IMR-90 (cell line): ENCODE measurements around the gene MID1. TPM values are rescaled to one million over a fixed set of nuclear protein-coding genes. Genes with fewer than 3 reads are reported as not detected.

ENCODE experiments used
- ATAC-seq: fragments of 200-7000 bp; cut with Tn5 transposase; 2 replicates; pipeline ENCODE4 v1.9.1; 2020; ENCODE audit warnings: low read depth, mild to moderate bottlenecking, moderate library complexity
- BruUV-seq: library from RNA; stranded (reverse); fragments of 400-500 nt; replicated peaks from 2 replicates; lab custom pipeline; 2021; lab: Mats Ljungman, UMichigan
- CTCF ChIA-PET: fragments of 300-600 bp; formaldehyde crosslinking; extraction: SDS; loops from one replicate; lab custom pipeline; 2021; ENCODE audit warnings: antibody characterized with exemption; lab: Yijun Ruan, JAX
- POLR2A ChIA-PET: fragments of 300-600 bp; sonication (Branson Sonifier 250); formaldehyde crosslinking; loops from one replicate; lab custom pipeline; 2022; ENCODE audit warnings: antibody characterized with exemption; ENCODE audit not compliant: unreplicated experiment; lab: Charles Lee
- DNase-seq: peaks from one replicate; pipeline ENCODE4 v3.0.0; 2013
- H2AFZ ChIP-seq: replicated peaks from 2 replicates; pipeline ENCODE3; 2013; ENCODE audit warnings: low read length, mild to moderate bottlenecking; ENCODE audit not compliant: poor library complexity
- H2AK5ac ChIP-seq: 2 replicates; pipeline ENCODE4 v1.6.1; 2013; ENCODE audit warnings: low read depth, low read length, inconsistent platforms
- H2AK9ac ChIP-seq: replicated peaks from 2 replicates; pipeline ENCODE3; 2013; ENCODE audit warnings: mild to moderate bottlenecking, low read depth, low read length, moderate library complexity; ENCODE audit not compliant: poor library complexity
- H2BK120ac ChIP-seq: 2 replicates; pipeline ENCODE4 v1.6.1; 2013; ENCODE audit warnings: low read depth, low read length, inconsistent platforms
- H2BK15ac ChIP-seq: 3 replicates; pipeline ENCODE4 v1.6.1; 2013; ENCODE audit warnings: low read depth, low read length, inconsistent platforms
- H2BK20ac ChIP-seq: 2 replicates; pipeline ENCODE4 v1.6.1; 2013; ENCODE audit warnings: low read depth, mild to moderate bottlenecking, inconsistent platforms, low read length, moderate library complexity
- H2BK5ac ChIP-seq: 2 replicates; pipeline ENCODE4 v1.6.1; 2013; ENCODE audit warnings: mild to moderate bottlenecking, low read depth, low read length, inconsistent platforms; ENCODE audit not compliant: poor library complexity, severe bottlenecking
- H3K14ac ChIP-seq: replicated peaks from 2 replicates; pipeline ENCODE4 v1.6.1; 2013; ENCODE audit warnings: low read depth, low read length, inconsistent platforms
- H3K18ac ChIP-seq: 2 replicates; pipeline ENCODE4 v1.6.1; 2013; ENCODE audit warnings: low read depth, low read length, control low read depth
- H3K23ac ChIP-seq: 2 replicates; pipeline ENCODE4 v1.6.1; 2013; ENCODE audit warnings: low read depth, low read length, inconsistent platforms
- H3K27ac ChIP-seq: 2 replicates; pipeline ENCODE4 v1.5.1; 2013; ENCODE audit warnings: mild to moderate bottlenecking, control low read depth, low read length; ENCODE audit not compliant: insufficient read depth
- H3K27me3 ChIP-seq: 2 replicates; pipeline ENCODE4 v1.6.1; 2013; ENCODE audit warnings: low read length; ENCODE audit not compliant: control insufficient read depth, insufficient read depth
- H3K36me3 ChIP-seq: 2 replicates; pipeline ENCODE4 v1.6.1; 2013; ENCODE audit warnings: low read length, mixed read lengths; ENCODE audit not compliant: control insufficient read depth, insufficient read depth
- H3K4ac ChIP-seq: 2 replicates; pipeline ENCODE4 v1.6.1; 2013; ENCODE audit warnings: low read depth, low read length, inconsistent platforms
- H3K4me1 ChIP-seq: 2 replicates; pipeline ENCODE4 v1.6.1; 2013; ENCODE audit warnings: low read length, mixed read lengths; ENCODE audit not compliant: control insufficient read depth, insufficient read depth
- H3K4me2 ChIP-seq: 2 replicates; pipeline ENCODE4 v1.6.1; 2013; ENCODE audit warnings: low read depth, mild to moderate bottlenecking, control low read depth, low read length, moderate library complexity
- H3K4me3 ChIP-seq: 2 replicates; pipeline ENCODE4 v1.5.1; 2013; ENCODE audit warnings: low read depth, mild to moderate bottlenecking, control low read depth, low read length, moderate library complexity; ENCODE audit not compliant: insufficient read depth
- H3K56ac ChIP-seq: 2 replicates; pipeline ENCODE4 v1.6.1; 2013; ENCODE audit warnings: low read length, inconsistent platforms; ENCODE audit not compliant: insufficient read depth; ENCODE audit errors: extremely low read depth
- H3K79me1 ChIP-seq, 2 experiments: 2 replicates each; pipeline ENCODE4 v1.6.1; 2013; ENCODE audit warnings: low read length in 2 of 2, inconsistent platforms in 1 of 2, low read depth in 1 of 2
- H3K9ac ChIP-seq: 2 replicates; pipeline ENCODE4 v1.6.1; 2013; ENCODE audit warnings: low read depth, low read length, control low read depth
- H3K9me1 ChIP-seq: 2 replicates; pipeline ENCODE4 v1.6.1; 2013; ENCODE audit warnings: low read length, inconsistent platforms; ENCODE audit not compliant: insufficient read depth
- H3K9me3 ChIP-seq: 2 replicates; pipeline ENCODE4 v1.6.1; 2013; ENCODE audit warnings: low read length; ENCODE audit not compliant: control insufficient read depth, insufficient read depth
- H4K20me1 ChIP-seq: 2 replicates; pipeline ENCODE4 v1.6.1; 2013; ENCODE audit warnings: low read length, inconsistent platforms; ENCODE audit not compliant: insufficient read depth
- H4K5ac ChIP-seq: 2 replicates; pipeline ENCODE4 v1.6.1; 2013; ENCODE audit warnings: mild to moderate bottlenecking, low read depth, low read length, control low read depth
- H4K8ac ChIP-seq, 2 experiments: 2 replicates each; pipeline ENCODE4 v1.6.1; 2013; ENCODE audit warnings: low read depth in 2 of 2, low read length in 2 of 2, control low read depth in 1 of 2, inconsistent platforms in 1 of 2
- H4K91ac ChIP-seq: 2 replicates; pipeline ENCODE4 v1.6.1; 2013; ENCODE audit warnings: low read depth, low read length, inconsistent platforms; ENCODE audit not compliant: insufficient read depth
- CHD1 ChIP-seq: IDR thresholded peaks from 2 replicates; pipeline ENCODE4 v1.6.1; 2012; ENCODE audit warnings: low read depth, low read length, improper control_type of control experiment
- POLR2A ChIP-seq: IDR thresholded peaks from 2 replicates; pipeline ENCODE4 v1.6.1; 2012; ENCODE audit warnings: mild to moderate bottlenecking, low read depth, low read length
- SMC3 ChIP-seq: fragments of 150-350 bp; IDR thresholded peaks from 2 replicates; pipeline ENCODE4 v1.6.1; 2016; ENCODE audit warnings: low read depth, mild to moderate bottlenecking, antibody characterized with exemption, low read length, moderate library complexity
- WGBS, 2 experiments: methylation state at CpG; one replicate each; pipeline versions ENCODE4 v1.1.5 to v1.1.7; 2013; ENCODE audit warnings: missing lambda C conversion rate in 2 of 2; ENCODE audit not compliant: insufficient read length in 1 of 2; ENCODE audit errors: extremely low coverage in 2 of 2; 5-methylcytosine and 5-hydroxymethylcytosine counted together
- dilution Hi-C: fragments of 300-500 bp; cut with HindIII; formaldehyde crosslinking; loops from one replicate; pipeline ENCODE4 v1.14.3; 2018; ENCODE audit warnings: low sequenced_read_pairs; ENCODE audit not compliant: unreplicated experiment
- in situ Hi-C: fragments of 300-500 bp; cut with MboI; formaldehyde crosslinking; loops from 3 replicates; pipeline ENCODE4 v1.14.3; 2019; ENCODE audit warnings: low sequenced_read_pairs, inconsistent platforms, mixed read lengths
- intact Hi-C: fragments of 100-400 bp; cut with micrococcal nuclease; formaldehyde crosslinking; loops from 2 replicates; pipeline ENCODE4 v1.10.0; 2022
- polyA plus RNA-seq, 3 experiments: library from polyadenylated mRNA; depleted of rRNA; stranded (reverse); fragments of >200 nt; gene quantifications; 2 replicates each; pipeline ENCODE4 v1.2.3, GENCODE V29; 2012; ENCODE audit warnings: low replicate concordance in 1 of 3
- total RNA-seq: library from RNA; depleted of rRNA; stranded (reverse); fragments of >200 nt; gene quantifications from 2 replicates; pipeline ENCODE4 v1.2.3, GENCODE V29; 2012

MID1 gene
- total and polyA plus RNA-seq, 2 of the 4 experiments (the other 2 are of a cell fraction), result 37.2 to 106 TPM

GRCh38 chrX:10471418-10471817, 149.0 kb downstream of the MID1 start:
- Histone ChIP-seq H2BK20ac (no peak overlapping the region), H4K5ac (no peak overlapping the region), H3K4me2 (no peak overlapping the region), H3K56ac (no peak overlapping the region), H3K14ac (no peak overlapping the region), H4K91ac (no peak overlapping the region), H2BK15ac (no peak overlapping the region), H3K9ac (no peak overlapping the region), H4K8ac (no peak overlapping the region), H2AFZ (no peak overlapping the region), H3K27me3 (no peaks in the 10 kb centered on the region), H2BK5ac (no peak overlapping the region), H3K9me1 (peaks cover 2% of the 10 kb centered on the region; the same call in 1 of the 2 replicates), H3K79me1 (peaks cover 0 to 3% of the 10 kb centered on the region in 2 experiments; a peak in 1 of 4 replicates), H3K36me3 (peaks cover 7% of the 10 kb centered on the region), H4K20me1 (no peaks in the 10 kb centered on the region), H3K9me3 (no peaks in the 10 kb centered on the region), H3K4me1 (peaks cover 8% of the 10 kb centered on the region), H3K18ac (no peak overlapping the region), H3K27ac (no peak overlapping the region), H3K4me3 (no peak overlapping the region), H2AK5ac (no peak overlapping the region), H2AK9ac (no peak overlapping the region), H3K23ac (peak overlapping the region; percentile 75; the same call in 1 of the 2 replicates), H3K4ac (no peak overlapping the region), H2BK120ac (no peak overlapping the region)
- intact Hi-C loops (loop anchor here (5.0 kb wide), 1 partner anchor 146 kb away; no protein-coding TSS in a partner anchor), in situ Hi-C loops (no loop called here), dilution Hi-C loops (no loop called here)
- no peak for DNase-seq
- WGBS, 2 experiments, result no CpG with 5 or more reads among the region's 3 CpGs
- POLR2A ChIA-PET, result no interaction called here
- CTCF ChIA-PET, result no interaction called here
- TF ChIP-seq CHD1 (no peak), SMC3 (no peak), POLR2A (no peak)
- ATAC-seq, result no peak
- no TSS peak for BruUV-seq
